H1 (cell line): ENCODE data around the gene PFDN6. TPM values are rescaled to one million over a fixed set of nuclear protein-coding genes. Genes with fewer than 3 reads are reported as not detected.

Experiments used
- CTCF ChIA-PET: fragments of 300-600 bp; sonication (Branson Sonifier 250); formaldehyde crosslinking; loops from one replicate; lab custom pipeline; 2021; ENCODE audit not compliant: partially characterized antibody; lab: Charles Lee
- POLR2A ChIA-PET: fragments of 300-600 bp; sonication (Branson Sonifier 250); formaldehyde crosslinking; loops from one replicate; lab custom pipeline; 2021; ENCODE audit warnings: inconsistent platforms; ENCODE audit not compliant: partially characterized antibody; lab: Charles Lee
- DNase-seq, 2 experiments: peaks; one replicate each; pipeline versions ENCODE4 v3.0.0 to v3.0.0-alpha.2; 2010 to 2022; ENCODE audit warnings: low spot score in 2 of 2, low read depth in 1 of 2, mixed read lengths in 1 of 2
- FAIRE-seq: peaks from 2 replicates; lab custom pipeline; 2011; peaks lifted over from hg19 to GRCh38; lab: Jason Lieb, UNC
- H2AFZ ChIP-seq: 2 replicates; pipeline ENCODE4 v1.8.1; 2012; ENCODE audit warnings: low read length, inconsistent platforms
- H2AK5ac ChIP-seq: 2 replicates; pipeline ENCODE4 v1.6.1; 2013; ENCODE audit warnings: low read depth, low read length
- H2BK120ac ChIP-seq: replicated peaks from 2 replicates; pipeline ENCODE3; 2013; ENCODE audit warnings: low read depth, low read length, inconsistent platforms
- H2BK12ac ChIP-seq: 2 replicates; pipeline ENCODE4 v1.6.1; 2013; ENCODE audit warnings: low read depth, low read length
- H2BK15ac ChIP-seq: 2 replicates; pipeline ENCODE4 v1.6.1; 2013; ENCODE audit warnings: low read length
- H2BK20ac ChIP-seq: 2 replicates; pipeline ENCODE4 v1.6.1; 2013; ENCODE audit warnings: low read length
- H2BK5ac ChIP-seq: 2 replicates; pipeline ENCODE4 v1.6.1; 2013; ENCODE audit warnings: low read depth, low read length
- H3K14ac ChIP-seq: 2 replicates; pipeline ENCODE4 v1.6.1; 2013; ENCODE audit warnings: inconsistent platforms; ENCODE audit not compliant: insufficient read length
- H3K18ac ChIP-seq: 2 replicates; pipeline ENCODE4 v1.6.1; 2013; ENCODE audit warnings: low read length; ENCODE audit errors: extremely low read depth
- H3K23ac ChIP-seq: 2 replicates; pipeline ENCODE4 v1.6.1; 2013; ENCODE audit warnings: inconsistent platforms; ENCODE audit not compliant: insufficient read length
- H3K23me2 ChIP-seq: 2 replicates; pipeline ENCODE4 v1.6.1; 2013; ENCODE audit warnings: low read depth, low read length
- H3K27ac ChIP-seq: 2 replicates; pipeline ENCODE4 v1.6.1; 2011; ENCODE audit warnings: low read depth, low read length, inconsistent platforms
- H3K27me3 ChIP-seq, 4 experiments: replicated peaks in 1 of 4; 1 replicate in 1 of 4; 2 replicates in 3 of 4; pipeline versions ENCODE4 v1.6.1 to v1.8.1; 2011 to 2013; ENCODE audit warnings: low read length in 3 of 4, mild to moderate bottlenecking in 3 of 4, inconsistent platforms in 2 of 4, mixed read lengths in 2 of 4, moderate library complexity in 1 of 4; ENCODE audit not compliant: control insufficient read depth in 3 of 4, insufficient read depth in 3 of 4; ENCODE audit errors: extremely low read depth in 1 of 4
- H3K36me3 ChIP-seq, 4 experiments: 2 replicates each; pipeline versions ENCODE4 v1.6.1 to v1.8.1; 2011 to 2013; ENCODE audit warnings: mild to moderate bottlenecking in 4 of 4, low read length in 3 of 4, moderate library complexity in 2 of 4, control low read depth in 1 of 4, inconsistent platforms in 1 of 4; ENCODE audit not compliant: insufficient read depth in 4 of 4, control insufficient read depth in 2 of 4
- H3K4ac ChIP-seq: replicated peaks from 2 replicates; pipeline ENCODE3; 2013; ENCODE audit warnings: low read length, low read depth, mixed read lengths, inconsistent platforms; ENCODE audit not compliant: insufficient read length
- H3K4me1 ChIP-seq, 4 experiments: replicated peaks in 1 of 4; 1 replicate in 1 of 4; 2 replicates in 3 of 4; pipeline versions ENCODE4 v1.6.1 to v1.8.1; 2011 to 2013; ENCODE audit warnings: low read length in 3 of 4, inconsistent platforms in 2 of 4, mixed read lengths in 1 of 4; ENCODE audit not compliant: insufficient read depth in 4 of 4, control insufficient read depth in 3 of 4
- H3K4me2 ChIP-seq, 2 experiments: 2 replicates each; pipeline versions ENCODE4 v1.6.1 to v1.8.1; 2011 to 2013; ENCODE audit warnings: low read depth in 2 of 2, low read length in 2 of 2, control low read depth in 1 of 2, inconsistent platforms in 1 of 2, mild to moderate bottlenecking in 1 of 2; ENCODE audit not compliant: insufficient read depth in 1 of 2
- H3K4me3 ChIP-seq, 4 experiments: fragments of 200-600, 300-600 bp in 1 of 4; sonication (generic), shearing (Covaris generic), sonication (Bioruptor Twin) in 1 of 4; 2 replicates each; pipeline versions ENCODE4 v1.5.1 to v1.8.1; 2011 to 2016; ENCODE audit warnings: low read length in 4 of 4, low read depth in 3 of 4, control low read depth in 2 of 4, inconsistent platforms in 2 of 4, mild to moderate bottlenecking in 2 of 4, mixed read lengths in 1 of 4, moderate library complexity in 1 of 4; ENCODE audit not compliant: insufficient read depth in 2 of 4; ENCODE audit errors: extremely low read depth in 1 of 4
- H3K56ac ChIP-seq: replicated peaks from 2 replicates; pipeline ENCODE3; 2013; ENCODE audit warnings: low read depth, mild to moderate bottlenecking, mixed read lengths, low read length, inconsistent platforms; ENCODE audit not compliant: insufficient read length
- H3K79me1 ChIP-seq: 2 replicates; pipeline ENCODE4 v1.6.1; 2013; ENCODE audit warnings: low read depth, low read length, control low read depth
- H3K79me2 ChIP-seq, 2 experiments: 2 replicates each; pipeline versions ENCODE4 v1.6.1 to v1.8.1; 2012 to 2013; ENCODE audit warnings: low read length in 2 of 2, mild to moderate bottlenecking in 2 of 2, inconsistent platforms in 1 of 2; ENCODE audit not compliant: insufficient read depth in 2 of 2, control insufficient read depth in 1 of 2
- H3K9ac ChIP-seq, 4 experiments: replicated peaks in 1 of 4; 1 replicate in 1 of 4; 2 replicates in 3 of 4; pipeline versions ENCODE4 v1.6.1 to v1.8.1; 2011 to 2013; ENCODE audit warnings: low read depth in 3 of 4, low read length in 3 of 4, control low read depth in 2 of 4, mild to moderate bottlenecking in 2 of 4, moderate library complexity in 2 of 4, inconsistent platforms in 1 of 4; ENCODE audit errors: extremely low read depth in 1 of 4
- H3K9me3 ChIP-seq, 2 experiments: 2 replicates each; pipeline versions ENCODE4 v1.6.1 to v1.8.1; 2012 to 2013; ENCODE audit warnings: mild to moderate bottlenecking in 2 of 2, moderate library complexity in 2 of 2, control low read depth in 1 of 2, inconsistent platforms in 1 of 2, low read depth in 1 of 2, low read length in 1 of 2, mixed read lengths in 1 of 2; ENCODE audit not compliant: insufficient read depth in 2 of 2
- H4K20me1 ChIP-seq, 2 experiments: replicated peaks in 1 of 2; 2 replicates each; pipeline versions ENCODE3 to v1.8.1; 2011 to 2013; ENCODE audit warnings: inconsistent platforms in 2 of 2, low read length in 2 of 2, mild to moderate bottlenecking in 1 of 2; ENCODE audit not compliant: insufficient read depth in 2 of 2, control insufficient read depth in 1 of 2
- H4K5ac ChIP-seq: 2 replicates; pipeline ENCODE4 v1.6.1; 2013; ENCODE audit warnings: low read length, low read depth, mixed read lengths, inconsistent platforms; ENCODE audit not compliant: insufficient read length
- H4K8ac ChIP-seq: 2 replicates; pipeline ENCODE4 v1.8.0; 2013; ENCODE audit warnings: mild to moderate bottlenecking, moderate library complexity, low read length, inconsistent platforms; ENCODE audit not compliant: insufficient read depth; ENCODE audit errors: extremely low read depth
- H4K91ac ChIP-seq: replicated peaks from 2 replicates; pipeline ENCODE3; 2013; ENCODE audit warnings: low read length, mixed read lengths, inconsistent platforms; ENCODE audit not compliant: insufficient read length
- CHD1 ChIP-seq: IDR thresholded peaks from 2 replicates; pipeline ENCODE4 v1.6.1; 2012; ENCODE audit warnings: low read depth, low read length, improper control_type of control experiment
- CTCF ChIP-seq, 3 experiments: IDR thresholded peaks; 1 replicate in 2 of 3; 2 replicates in 1 of 3; pipeline versions ENCODE4 v1.5.1 to v1.6.1; 2011; ENCODE audit warnings: low read length in 3 of 3, mild to moderate bottlenecking in 3 of 3, inconsistent platforms in 2 of 3, low read depth in 1 of 3, moderate library complexity in 1 of 3; ENCODE audit not compliant: insufficient read depth in 1 of 3; ENCODE audit errors: control extremely low read depth in 1 of 3
- EGR1 ChIP-seq: IDR thresholded peaks from 2 replicates; pipeline ENCODE4 v1.6.1; 2011; ENCODE audit warnings: low read depth, low read length, borderline replicate concordance
- EP300 ChIP-seq, 2 experiments: IDR thresholded peaks; 1 replicate in 1 of 2; 2 replicates in 1 of 2; pipeline ENCODE4 v1.6.1; 2011 to 2012; ENCODE audit warnings: low read depth in 2 of 2, low read length in 2 of 2, mild to moderate bottlenecking in 2 of 2, borderline replicate concordance in 1 of 2, inconsistent platforms in 1 of 2, moderate library complexity in 1 of 2
- KDM1A ChIP-seq: fragments of 200-600, 300-600 bp; sonication (generic); IDR thresholded peaks from 2 replicates; pipeline ENCODE4 v1.7.1; 2016; ENCODE audit warnings: mild to moderate bottlenecking, low read length, borderline replicate concordance
- MAFK ChIP-seq: IDR thresholded peaks from 2 replicates; pipeline ENCODE4 v1.6.1; 2012; ENCODE audit warnings: low read depth, mild to moderate bottlenecking, improper control_type of control experiment, low read length
- NANOG ChIP-seq: IDR thresholded peaks from 2 replicates; pipeline ENCODE4 v1.6.1; 2011; ENCODE audit warnings: low read length, low read depth, mild to moderate bottlenecking, inconsistent platforms; ENCODE audit not compliant: insufficient read depth, poor library complexity, severe bottlenecking
- POLR2AphosphoS5 ChIP-seq: IDR thresholded peaks from 2 replicates; pipeline ENCODE4 v1.6.1; 2011; ENCODE audit warnings: low read depth, low read length
- RNF2 ChIP-seq: fragments of 200-900, 300-1000 bp; sonication (generic); IDR thresholded peaks from 2 replicates; pipeline ENCODE4 v1.7.1; 2016; ENCODE audit warnings: borderline replicate concordance, low read depth, mild to moderate bottlenecking, antibody characterized with exemption, low read length; ENCODE audit not compliant: poor library complexity, severe bottlenecking; ENCODE audit errors: missing control alignments
- SIN3A ChIP-seq, 2 experiments: IDR thresholded peaks in 1 of 2; conservative IDR thresholded peaks in 1 of 2; 2 replicates each; pipeline ENCODE4 v1.6.1; 2011 to 2012; ENCODE audit warnings: low read length in 2 of 2, improper control_type of control experiment in 1 of 2, low read depth in 1 of 2, mild to moderate bottlenecking in 1 of 2
- WGBS, 2 experiments: shearing (Covaris generic) in 1 of 2; methylation state at CpG; one replicate each; pipeline versions ENCODE4 v1.1.6 to v1.1.7; 2013 to 2015; ENCODE audit warnings: low lambda C conversion rate in 2 of 2, mixed read lengths in 2 of 2, inconsistent platforms in 1 of 2, low coverage in 1 of 2, missing lambda C conversion rate in 1 of 2; ENCODE audit not compliant: insufficient replicate concordance in 2 of 2, insufficient coverage in 1 of 2, insufficient read length in 1 of 2; ENCODE audit errors: extremely low coverage in 1 of 2, missing lambda C conversion rate in 1 of 2; 5-methylcytosine and 5-hydroxymethylcytosine counted together
- polyA plus RNA-seq, 7 experiments: library from polyadenylated mRNA; depleted of rRNA in 3 of 7; stranded (reverse) in 5 of 7; unstranded in 2 of 7; fragments of >200 nt in 5 of 7; fragments of 200-250 nt in 2 of 7; gene quantifications; 1 replicate in 5 of 7; 2 replicates in 1 of 7; 4 replicates in 1 of 7; pipeline versions ENCODE4 v1.2.1 to v1.2.3, GENCODE V29; 2011 to 2013; ENCODE audit warnings: missing spikeins in 2 of 7, mixed read lengths in 2 of 7
- total RNA-seq: library from RNA; stranded (reverse); fragmentation: NEBNext Ultra II Directional; extraction: Animal tissue kit (Norgen Biotek cat#: 25700); gene quantifications from 2 replicates; pipeline ENCODE4 v1.2.1, GENCODE V29; 2021

Gene PFDN6
- total and polyA plus RNA-seq, 2 of the 8 experiments (the other 6 are each of a cell fraction or from before 2014, with no cell fraction given) = 32.0 to 95.7 TPM

GRCh38 chr6:33264015-33264414, 25.4 kb upstream of the PFDN6 start:
- DNase-seq (no peak), FAIRE-seq (no peak)
- no peak overlapping the region for H3K4ac ChIP-seq
- H4K5ac ChIP-seq = no peak overlapping the region
- H2AK5ac ChIP-seq = no peak overlapping the region
- H2BK12ac ChIP-seq = no peak overlapping the region
- no peak overlapping the region for H2BK20ac ChIP-seq
- no peaks in the 10 kb centered on the region for H3K79me1 ChIP-seq
- no peak overlapping the region for H2BK120ac ChIP-seq
- no peak overlapping the region for H3K18ac ChIP-seq
- WGBS, 2 experiments = 84% methylated on average over 7 of the region's 7 CpGs; no CpG with 5 or more reads in 1 of the 2 experiments
- no peak overlapping the region for H4K8ac ChIP-seq
- H3K9ac ChIP-seq = no peak overlapping the region
- H3K14ac ChIP-seq = no peak overlapping the region
- no peak overlapping the region for H2BK5ac ChIP-seq
- no peak for TF ChIP-seq CHD1
- no peak for TF ChIP-seq SIN3A (conservative IDR thresholded peaks at IDR 0.05 in 1 of 2, IDR thresholded peaks at IDR 0.05 in 1 of 2; ENCODE audit: low read depth in 1 of 2, low read length in 2 of 2)
- TF ChIP-seq KDM1A = no peak
- TF ChIP-seq NANOG = no peak
- no peak for TF ChIP-seq CTCF (IDR thresholded peaks at IDR 0.05; ENCODE audit: control extremely low read depth in 1 of 3, insufficient read depth in 1 of 3, low read depth in 1 of 3, low read length in 3 of 3)
- TF ChIP-seq POLR2AphosphoS5 = no peak
- no peak for TF ChIP-seq EGR1
- TF ChIP-seq MAFK = no peak
- no peak for TF ChIP-seq RNF2
- no peak for TF ChIP-seq EP300 (IDR thresholded peaks at IDR 0.05; ENCODE audit: borderline replicate concordance in 1 of 2, low read depth in 2 of 2, low read length in 2 of 2)
- H2AFZ ChIP-seq = no peak overlapping the region
- no peaks in the 10 kb centered on the region for H3K27me3 ChIP-seq
- H3K23me2 ChIP-seq = no peaks in the 10 kb centered on the region
- no peaks in the 10 kb centered on the region for H3K9me3 ChIP-seq
- H3K23ac ChIP-seq = no peak overlapping the region
- no peaks in the 10 kb centered on the region for H3K79me2 ChIP-seq
- no peak overlapping the region for H4K91ac ChIP-seq
- peaks cover 0 to 5% of the 10 kb centered on the region in 2 experiments for H4K20me1 ChIP-seq
- no peaks in the 10 kb centered on the region for H3K4me1 ChIP-seq
- H3K4me3 ChIP-seq = no peak overlapping the region
- CTCF ChIA-PET = interaction anchor here (1.3 kb wide), 1 partner anchor 9 kb away, joined by 3 read pairs; no protein-coding TSS in a partner anchor
- no peak overlapping the region for H3K4me2 ChIP-seq
- POLR2A ChIA-PET = interaction anchor here (0.8 to 4.6 kb wide), 3 partner anchors 8 to 14 kb away, joined by 5 to 44 read pairs (median 18); partner anchors contain the start of genes B3GALT4, RPS18 and VPS52
- H3K36me3 ChIP-seq = peaks cover 11 to 48% (median 26%) of the 10 kb centered on the region in 4 experiments; a peak in 6 of 8 replicates
- H3K27ac ChIP-seq = no peak overlapping the region
- no peak overlapping the region for H2BK15ac ChIP-seq
- H3K56ac ChIP-seq = no peak overlapping the region
